ENCODE measurements around the gene PRKAR1B.

PRKAR1B gene

DNA sequence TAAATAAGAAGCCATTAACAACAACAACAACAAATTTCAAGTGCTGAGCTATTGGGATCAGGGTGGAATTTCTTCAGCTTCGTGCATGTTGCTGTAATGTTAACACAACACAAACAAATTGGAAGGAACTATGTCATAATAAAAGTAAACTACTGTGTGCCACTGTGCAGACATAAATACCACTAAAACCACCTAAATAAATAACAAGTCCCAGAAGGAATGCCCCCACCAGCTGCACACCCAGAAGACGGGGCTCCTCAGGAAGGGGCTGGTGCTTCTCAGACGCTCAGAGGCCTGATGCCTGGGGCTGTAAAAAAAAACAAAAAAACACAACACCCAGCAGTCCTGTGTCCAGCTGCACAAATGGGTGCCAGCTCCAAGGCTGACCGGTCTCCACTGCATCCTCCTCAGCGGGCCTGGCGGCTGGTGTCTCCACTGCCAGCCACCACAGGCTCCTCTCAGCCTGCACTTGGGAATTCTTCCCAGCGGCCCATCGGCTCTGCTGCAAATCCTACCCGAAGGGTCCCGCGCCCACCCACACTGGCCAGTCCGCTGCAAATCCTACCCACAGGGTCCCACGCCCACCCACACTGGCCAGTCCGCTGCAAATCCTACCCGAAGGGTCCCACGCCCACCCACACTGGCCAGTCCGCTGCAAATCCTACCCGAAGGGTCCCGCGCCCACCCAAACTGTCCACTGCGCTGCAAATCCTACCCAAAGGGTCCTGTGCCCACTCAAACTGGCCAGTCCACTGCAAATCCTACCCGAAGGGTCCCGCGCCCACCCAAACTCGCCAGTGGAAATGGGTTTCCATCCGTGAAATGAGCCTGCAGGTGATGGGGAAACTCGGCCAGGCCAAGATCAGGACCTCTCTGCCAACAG, 36.4 kb downstream of the PRKAR1B start:
- DNase-seq = no peak

DNA sequence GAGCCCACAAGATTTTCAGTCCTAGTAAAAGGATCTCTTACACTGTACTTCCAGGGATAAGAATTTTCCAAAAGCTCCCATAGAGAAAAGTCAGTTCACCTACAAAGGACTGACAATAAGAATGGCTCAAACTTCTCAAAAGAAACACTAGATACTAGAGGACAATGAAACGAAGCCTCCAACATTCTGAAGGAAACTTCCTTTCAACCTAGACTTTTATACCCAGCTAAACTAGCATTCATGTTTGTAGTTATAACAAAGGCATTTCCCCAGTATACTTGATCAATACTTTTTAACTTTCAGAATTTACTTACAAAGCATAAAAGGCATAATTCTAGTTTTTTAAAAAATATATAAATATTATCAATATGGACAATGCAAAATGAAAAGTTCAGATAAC, 41.5 kb downstream of the PRKAR1B start:
- no peak for DNase-seq

DNA sequence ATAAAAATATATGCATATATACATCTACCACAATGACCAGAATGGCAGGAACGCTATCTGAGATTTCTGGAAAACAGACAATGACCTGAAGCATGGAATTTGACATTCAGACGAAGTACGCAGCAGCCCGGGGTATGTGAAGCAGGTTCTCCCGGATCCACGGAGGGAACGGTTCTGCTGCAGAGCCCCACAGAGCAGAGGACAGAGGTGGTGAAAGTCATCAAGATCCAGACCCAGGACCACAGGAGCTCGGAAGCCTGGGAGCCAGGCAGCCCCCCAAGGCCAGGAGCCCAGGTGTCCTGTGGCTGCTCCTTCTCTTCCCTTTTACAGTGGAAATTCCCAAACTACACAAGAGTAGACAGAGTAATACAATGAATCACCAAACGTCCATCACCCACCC, 42.7 kb downstream of the PRKAR1B start:
- no peak for DNase-seq

DNA sequence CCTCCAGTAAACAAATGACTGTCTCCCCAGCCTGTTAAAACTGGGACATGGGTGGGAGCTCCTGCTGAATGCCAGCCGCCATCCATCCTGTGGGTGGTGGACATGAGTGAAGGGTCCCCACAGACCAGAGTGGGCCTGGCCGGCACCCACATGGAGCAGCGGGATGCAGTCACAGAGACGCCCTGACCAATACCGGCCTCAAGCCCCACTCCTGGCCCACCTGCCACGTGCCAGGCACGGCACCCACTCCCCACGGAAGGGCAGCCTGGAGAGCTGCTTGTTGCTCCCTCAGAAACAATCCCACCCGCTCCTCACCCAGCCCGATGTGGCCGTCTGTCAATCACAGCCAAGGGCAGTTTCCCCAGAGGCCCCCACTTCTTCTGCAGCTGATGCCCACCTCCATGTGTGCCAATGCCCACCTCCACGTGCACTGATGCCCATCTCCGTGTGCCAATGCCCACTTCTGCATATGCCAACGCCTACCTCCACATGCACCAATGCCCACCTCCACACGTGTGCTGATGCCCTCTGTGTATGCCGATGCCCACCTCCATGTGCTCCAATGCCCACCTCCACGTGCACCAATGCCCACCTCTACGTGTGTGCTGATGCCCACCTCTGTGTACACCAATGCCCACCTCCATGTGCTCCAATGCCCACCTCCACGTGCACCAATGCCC, 43.4 kb downstream of the PRKAR1B start:
- DNase-seq = no peak

DNA sequence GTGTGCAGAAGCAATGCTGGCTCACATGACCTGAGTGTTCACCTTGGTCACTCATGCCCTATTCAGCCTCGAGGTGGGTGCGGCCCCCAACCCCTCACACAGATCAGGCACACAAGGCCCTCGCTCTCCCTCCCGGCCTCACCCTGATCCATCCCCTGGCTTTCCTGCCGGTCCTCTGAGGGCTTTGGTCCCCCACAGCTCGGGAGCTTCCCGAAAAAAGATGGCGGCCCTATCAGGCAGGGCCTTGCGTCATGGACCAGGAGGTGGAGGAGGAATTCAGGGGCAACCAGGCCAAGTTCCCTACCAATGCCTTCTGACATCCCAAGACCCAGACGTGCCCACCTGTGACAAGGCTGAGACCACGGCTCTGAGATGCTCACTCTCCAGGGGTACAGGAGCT, 44.3 kb downstream of the PRKAR1B start:
- DNase-seq = no peak

DNA sequence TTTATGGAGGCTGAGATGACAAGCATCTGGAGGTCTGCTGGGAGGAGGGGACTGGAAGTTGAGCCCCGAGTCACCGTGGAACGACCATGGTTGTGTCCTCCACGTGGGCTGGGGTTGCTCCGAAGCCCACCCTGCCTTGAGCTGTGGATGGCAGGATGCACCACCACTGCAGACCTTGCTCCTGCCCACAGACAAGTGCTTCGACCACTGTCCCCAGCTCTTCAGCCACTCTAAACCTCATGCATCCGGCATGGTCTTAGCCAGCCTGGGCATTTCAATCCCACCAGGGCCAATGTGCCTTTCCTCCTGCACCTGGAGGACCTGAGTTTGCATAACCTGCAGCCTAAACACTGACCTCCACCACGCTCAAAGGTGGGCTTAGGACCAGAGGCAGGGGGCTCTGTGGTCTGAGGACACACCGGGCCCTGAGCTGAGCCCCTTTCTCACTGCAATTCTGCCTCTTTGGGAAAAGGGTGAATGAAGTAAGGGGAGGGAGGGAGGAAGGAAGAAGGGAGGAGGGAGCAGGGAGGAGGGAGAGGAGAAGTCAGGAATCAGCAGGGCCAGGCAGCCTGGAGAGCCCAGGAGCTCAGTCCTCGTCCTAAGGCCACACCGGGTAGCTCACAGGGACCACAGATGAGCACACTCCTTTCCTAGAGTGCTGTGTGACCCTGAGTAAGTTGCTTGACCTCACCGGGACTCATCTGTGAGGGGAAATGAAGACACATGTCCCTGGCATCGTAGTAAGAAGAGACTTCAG, 45.4 kb downstream of the PRKAR1B start:
- no peak for DNase-seq

DNA sequence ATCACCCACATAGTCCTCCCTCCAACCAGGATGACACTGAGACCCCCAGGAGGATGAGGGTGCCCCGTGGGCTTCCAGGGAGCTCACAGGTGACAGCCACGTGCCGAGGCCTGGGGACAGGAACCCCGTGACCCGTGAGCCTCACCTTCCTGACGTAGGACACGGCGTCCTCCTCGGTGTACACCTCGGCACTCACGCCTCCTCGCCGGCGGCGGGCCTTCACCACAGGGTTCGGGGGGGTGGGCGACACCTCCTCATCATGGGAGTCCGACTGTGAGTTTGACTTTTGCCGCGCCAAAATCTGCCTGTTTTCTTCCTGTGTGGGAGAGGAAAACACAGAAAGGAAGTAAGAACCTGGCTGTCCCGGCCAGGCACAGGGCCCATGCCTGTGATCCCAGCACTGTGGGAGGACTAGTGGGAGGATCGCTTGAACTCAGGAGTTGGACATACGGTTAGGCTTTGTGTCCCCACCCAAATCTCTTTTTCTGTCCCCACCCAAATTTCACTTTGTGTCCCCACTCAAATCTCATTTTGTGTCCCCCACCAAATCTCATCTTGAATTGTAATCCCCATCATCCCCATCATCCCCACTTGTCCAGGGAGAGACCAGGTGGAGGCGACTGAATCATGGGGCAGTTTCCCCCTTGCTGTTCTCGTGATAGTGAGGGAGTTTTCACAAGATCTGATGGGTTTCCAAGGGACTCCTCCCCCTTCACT, 46.5 kb downstream of the PRKAR1B start:
- DNase-seq = no peak

DNA sequence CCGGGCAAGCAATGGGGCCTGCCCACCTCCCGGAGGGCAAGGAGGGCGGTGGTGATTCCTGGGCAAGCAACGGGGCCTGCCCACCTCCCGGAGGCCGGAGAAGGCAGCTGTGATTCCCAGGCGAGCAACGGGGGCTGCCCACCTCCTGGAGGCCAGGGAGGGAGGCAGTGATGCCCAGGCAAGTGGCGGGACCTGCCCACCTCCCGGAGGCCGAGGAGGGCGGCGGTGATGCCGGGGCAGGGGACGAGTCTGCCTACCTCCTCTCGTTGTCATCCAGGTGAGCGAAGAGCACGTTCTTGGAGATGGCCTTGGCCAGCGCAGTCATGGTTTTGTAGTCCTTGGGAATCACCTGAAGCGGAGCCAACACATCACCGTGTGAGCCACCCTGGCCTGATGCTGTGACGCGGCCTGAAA, 50.1 kb downstream of the PRKAR1B start:
- no peak for DNase-seq

DNA sequence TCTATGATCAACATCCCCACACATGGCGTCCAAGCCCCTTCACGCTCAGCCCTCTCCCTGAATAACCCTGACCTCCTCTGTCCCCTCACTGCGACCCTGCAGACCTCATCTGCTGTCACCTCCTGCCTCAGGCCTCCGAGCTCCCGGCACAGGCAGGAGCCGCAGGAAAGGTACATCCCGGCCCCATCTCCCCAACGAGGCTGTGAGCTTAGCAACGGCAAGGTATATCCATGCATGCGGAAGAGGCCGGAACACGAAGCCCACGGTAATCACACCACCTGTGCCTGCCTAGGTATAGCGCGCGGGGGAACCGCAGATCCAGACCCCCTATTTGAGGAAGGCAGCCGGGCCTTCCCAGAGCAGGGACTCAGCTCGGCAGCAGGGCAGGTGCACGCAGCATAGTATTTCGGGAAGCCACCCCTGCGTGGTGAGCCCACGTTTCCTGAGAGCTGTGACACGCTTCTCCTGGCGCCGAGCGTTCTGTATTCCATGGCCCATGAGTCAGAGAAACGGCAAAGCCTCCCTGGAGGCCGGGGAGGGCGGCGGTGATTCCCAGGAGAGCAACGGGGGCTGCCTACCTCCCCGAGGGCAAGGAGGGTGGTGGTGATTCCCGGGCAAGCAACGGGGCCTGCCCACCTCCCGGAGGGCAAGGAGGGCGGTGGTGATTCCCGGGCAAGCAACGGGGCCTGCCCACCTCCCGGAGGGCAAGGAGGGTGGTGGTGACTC, 50.7 kb downstream of the PRKAR1B start:
- DNase-seq = no peak

DNA sequence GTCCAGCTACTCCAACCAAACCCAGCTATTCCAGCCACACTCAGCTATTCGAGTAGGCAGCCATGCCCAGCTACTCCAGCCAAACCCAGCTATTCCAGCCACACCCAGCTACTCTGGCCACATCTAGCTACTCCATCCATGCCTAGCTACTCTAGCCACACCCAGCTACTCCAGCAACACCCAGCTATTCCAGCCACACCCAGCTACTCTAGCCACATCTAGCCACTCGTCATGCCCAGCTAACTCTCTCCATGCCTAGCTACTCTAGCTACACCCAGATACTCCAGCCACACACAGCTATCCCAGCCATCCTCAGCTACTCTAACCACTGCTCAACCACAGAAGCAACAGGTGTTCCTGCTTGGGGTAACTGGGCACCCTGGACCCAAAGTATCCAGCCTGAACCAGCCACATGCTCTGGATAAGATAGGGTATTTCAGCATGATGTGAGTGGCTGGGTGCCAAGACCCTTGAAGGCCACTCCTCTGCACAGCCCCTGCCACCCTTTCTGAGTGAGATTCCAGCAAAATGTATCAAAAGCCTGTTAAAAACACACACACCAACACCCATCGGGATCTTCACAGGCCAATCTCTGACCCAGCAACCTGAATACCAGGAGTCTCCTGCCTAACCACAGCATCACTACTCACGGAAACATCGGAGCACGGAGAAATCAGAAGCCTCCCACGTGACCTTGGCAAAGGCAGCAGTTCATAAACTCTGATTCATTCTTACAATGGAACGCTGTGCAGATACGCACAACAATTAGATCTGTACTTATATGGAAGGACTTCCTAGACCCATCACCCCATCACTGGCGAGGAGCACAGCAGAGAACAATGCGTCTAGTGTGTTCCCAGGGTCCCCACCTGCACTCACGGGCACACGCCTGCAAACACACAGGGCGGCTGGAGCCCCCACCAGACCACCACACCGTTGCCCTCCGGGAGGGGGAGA, 52.3 kb downstream of the PRKAR1B start:
- no peak for DNase-seq

DNA sequence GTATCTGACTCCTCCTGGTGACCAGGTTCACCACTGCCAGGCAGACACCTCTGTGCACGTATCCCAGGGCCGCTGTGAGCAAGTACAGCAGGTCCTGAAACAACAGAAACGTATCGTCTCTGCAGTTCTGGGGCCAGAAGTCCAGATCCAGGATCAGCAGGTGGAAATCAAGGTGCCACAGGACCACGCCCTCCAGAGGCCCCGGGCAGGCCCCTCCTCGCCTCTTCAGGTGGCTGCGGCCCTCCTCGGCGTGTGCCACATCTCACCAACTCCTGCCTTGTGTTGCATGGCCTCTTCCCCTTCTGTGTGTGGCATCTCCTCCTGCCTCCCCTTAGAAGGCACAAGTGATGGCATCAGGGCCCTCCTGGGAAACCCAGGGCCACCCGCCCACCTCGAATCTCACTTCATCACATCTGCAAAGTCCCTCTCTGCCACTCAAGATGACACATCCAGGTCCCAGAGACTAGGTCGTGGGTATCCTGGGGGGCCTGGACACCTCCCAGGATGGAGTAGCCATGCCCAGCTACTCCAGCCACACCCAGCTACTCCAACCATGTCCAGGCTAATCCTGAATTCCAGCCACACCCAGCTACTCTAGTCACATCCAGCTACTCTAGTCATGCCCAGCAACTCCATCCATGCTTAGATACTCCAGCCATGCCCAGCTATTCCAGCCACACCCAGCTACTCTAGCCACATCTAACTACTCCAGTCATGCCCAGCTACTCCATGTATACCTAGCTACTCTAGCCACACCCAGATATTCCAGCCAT, 53.2 kb downstream of the PRKAR1B start:
- DNase-seq = no peak

DNA sequence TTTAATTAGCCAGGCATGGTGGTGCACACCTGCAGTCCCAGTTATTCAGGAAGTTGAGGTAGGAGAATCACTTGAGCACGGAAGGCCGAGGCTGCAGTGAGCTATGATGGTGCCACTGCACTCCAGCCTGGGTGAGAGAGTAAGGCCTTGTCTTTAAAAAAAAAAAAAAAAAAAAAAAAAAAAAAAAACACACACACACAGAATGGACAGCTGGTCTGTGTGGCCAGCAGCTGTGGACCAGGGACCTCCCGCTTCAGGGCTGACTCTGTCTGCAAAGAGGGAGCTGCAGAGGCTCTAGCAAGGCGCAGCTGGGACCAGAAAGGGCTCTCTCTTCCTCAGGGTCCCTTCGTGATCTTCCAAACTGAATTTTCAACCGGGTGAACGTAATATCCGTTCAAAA, 54.2 kb downstream of the PRKAR1B start:
- no peak for DNase-seq

DNA sequence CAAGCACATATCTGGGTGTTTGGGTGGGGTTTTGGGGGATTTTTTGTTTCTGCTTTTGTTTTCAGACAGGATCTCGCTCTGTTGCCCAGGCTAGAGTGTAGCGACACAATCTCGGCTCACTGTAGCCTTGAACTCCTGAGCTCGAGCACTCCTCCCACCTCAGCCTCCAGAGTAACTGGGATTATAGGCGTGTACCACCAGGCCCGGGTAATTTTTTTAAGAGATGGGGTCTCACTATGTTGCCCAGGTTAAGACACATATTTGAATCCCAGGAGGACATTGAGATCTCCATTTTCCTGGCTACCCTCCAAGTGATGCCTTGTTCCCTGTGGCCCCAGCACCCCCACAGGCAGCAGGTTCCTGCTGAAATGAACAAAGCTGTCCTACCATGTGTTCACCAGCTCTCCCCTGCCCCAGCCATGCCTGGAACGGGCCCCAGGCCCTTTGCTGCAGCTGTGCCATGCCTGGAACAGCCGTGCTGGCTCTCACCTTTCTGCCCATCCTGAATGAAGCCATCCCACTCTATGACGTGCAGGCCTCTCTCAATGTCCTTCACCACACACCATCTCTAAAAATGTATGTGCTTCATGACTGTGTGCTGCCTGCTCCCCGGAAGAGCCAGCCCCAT, 55.6 kb downstream of the PRKAR1B start:
- DNase-seq = no peak

DNA sequence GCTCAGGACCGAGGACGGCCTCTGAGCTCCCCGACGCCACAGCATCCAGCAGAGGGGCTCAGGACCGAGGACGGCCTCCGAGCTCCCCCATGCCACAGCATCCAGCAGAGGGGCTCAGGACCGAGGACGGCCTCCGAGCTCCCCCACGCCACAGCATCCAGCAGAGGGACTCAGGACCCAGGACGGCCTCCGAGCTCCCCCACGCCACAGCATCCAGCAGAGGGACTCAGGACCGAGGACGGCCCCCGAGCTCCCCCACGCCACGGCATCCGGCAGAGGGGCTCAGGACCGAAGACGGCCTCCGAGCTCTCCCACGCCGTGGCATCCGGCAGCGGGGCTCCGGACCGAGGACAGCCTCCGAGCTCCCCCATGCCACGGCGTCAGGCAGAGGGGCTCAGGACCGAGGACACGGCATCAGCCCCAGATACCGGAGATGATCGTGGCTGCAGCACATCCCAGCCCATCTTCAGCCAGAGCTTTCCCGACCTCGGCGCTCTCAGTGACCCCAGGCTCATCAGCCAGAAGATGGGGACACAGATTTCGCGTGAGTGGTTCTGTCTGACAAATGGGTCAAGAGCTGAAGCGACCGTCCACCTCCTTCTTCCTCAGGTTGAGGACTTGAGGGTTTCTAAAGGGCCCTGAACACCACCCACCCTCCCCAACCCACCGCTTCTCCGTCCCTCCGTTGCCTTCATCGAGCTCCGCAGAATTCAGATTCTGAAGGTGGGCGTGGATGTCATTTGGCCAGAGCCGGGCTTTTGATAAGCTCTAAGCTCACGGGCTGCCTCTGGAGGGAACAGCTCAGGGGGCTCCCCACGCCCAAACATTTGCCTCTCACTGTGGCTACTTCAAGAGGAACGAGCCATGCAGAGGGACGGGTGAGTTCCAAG, 56.3 kb downstream of the PRKAR1B start:
- no peak for DNase-seq

DNA sequence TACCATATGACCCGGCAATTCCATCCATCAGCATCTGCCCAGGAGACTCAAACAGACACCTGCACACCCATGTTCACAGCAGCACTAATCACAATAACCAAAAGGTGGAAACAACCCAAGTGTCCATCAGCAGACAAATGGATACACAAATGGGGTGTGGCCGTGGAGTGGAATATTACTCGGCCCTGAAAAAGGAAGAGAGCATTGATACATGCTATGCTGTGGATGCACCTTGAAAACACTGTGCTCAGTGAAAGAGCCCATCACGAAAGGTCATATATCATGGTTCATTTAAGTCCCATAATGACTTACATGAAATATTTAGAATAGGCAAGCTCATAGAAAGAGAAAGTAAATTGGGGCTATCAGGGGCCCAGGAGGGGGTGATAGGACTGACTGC, 58.1 kb downstream of the PRKAR1B start:
- no peak for DNase-seq

DNA sequence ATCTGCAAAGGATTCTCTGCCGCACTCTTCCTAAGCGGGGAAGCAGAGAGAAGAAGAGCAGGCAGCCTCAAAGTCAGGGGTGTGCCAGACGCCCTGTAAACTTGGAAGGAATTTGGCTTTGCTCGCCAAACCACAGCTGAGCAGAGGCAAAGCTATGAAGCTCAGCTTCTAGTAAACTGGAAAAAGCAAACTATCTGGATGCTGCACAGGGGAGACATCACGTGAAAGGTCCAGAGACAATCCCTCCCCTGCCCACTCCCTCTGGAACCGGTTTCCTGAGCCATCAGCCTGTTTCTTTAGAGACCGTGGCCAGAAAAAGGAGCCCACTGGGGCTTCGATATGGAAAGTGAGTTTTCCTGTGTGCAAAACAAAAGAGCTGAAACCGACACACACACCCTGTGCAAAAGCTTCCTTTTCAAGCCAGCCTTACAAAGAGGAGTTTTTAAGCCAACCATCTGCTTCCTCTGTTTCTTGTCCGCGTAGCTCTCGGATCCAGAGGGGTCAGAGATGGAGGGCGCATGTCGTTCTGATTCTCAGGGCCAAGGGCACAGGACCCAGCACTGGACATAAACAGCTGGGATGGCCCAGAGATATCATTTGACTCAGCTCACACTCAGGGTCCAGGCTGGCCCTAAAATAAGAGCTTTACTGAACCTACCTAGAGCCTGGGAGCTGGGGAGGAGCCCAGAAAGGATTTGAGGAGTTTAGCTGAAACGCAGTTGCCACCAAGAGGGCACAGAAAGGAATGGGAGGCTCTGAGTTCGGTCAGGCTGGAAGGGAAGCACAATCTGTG, 58.7 kb downstream of the PRKAR1B start:
- peak; percentile 3 for DNase-seq

DNA sequence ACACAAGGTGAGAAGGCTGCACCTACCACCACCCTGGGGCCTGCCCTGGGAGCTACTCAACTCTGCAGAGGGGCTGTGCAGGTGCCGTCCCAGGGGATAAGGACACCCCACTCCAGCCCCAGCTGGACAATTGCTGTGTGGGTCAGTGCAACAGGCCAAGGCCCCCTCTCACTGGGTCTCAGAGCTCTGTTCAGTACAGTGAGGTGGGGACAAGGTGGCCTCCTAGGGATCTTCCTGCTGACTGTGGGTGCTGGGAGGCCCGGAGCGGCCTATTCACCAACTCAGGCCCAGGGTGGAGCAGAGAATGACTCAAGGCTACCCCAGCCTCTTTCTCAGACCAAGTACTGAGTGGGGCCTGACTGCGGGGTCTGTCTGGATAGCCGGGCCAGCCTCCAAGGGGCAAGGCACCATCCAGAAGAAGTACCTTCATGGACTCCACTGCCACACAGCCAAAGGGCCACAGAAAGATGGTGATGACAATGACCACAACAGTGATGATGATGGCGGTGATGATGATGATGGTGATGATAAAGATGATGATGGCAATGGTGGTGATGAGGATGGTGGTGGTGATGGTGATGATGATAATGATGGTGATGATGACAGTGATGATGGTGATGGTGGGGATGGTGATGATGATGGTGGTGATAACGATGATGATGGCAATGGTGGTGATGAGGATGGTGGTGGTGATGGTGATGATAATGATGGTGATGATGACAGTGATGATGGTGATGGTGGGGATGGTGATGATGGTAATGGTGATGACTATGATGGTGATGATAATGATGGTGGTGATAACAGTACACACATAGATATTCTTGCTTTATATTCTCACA, 60.4 kb downstream of the PRKAR1B start:
- no peak for DNase-seq
